Ishikawa (cell line): ENCODE measurements around the gene NTN5.

ENCODE experiments used
- CEBPB ChIP-seq: IDR thresholded peaks from 2 replicates; pipeline ENCODE4 v1.6.1; 2012
- CREB1 ChIP-seq: IDR thresholded peaks from 2 replicates; pipeline ENCODE4 v1.6.1; 2012; ENCODE audit warnings: low read depth
- EGR1 ChIP-seq: IDR thresholded peaks from 2 replicates; pipeline ENCODE4 v1.6.1; 2012
- EP300 ChIP-seq: IDR thresholded peaks from 2 replicates; pipeline ENCODE4 v1.6.1; 2012; ENCODE audit warnings: borderline replicate concordance
- FOXM1 ChIP-seq: IDR thresholded peaks from 2 replicates; pipeline ENCODE4 v1.6.1; 2012; ENCODE audit warnings: low read depth, borderline replicate concordance
- NFIC ChIP-seq: IDR thresholded peaks from 2 replicates; pipeline ENCODE4 v1.6.1; 2012
- RAD21 ChIP-seq: IDR thresholded peaks from 2 replicates; pipeline ENCODE4 v1.6.1; 2012; ENCODE audit warnings: low read depth
- TAF1 ChIP-seq: IDR thresholded peaks from 2 replicates; pipeline ENCODE4 v1.6.1; 2012; ENCODE audit warnings: low read depth, mild to moderate bottlenecking
- TCF12 ChIP-seq: IDR thresholded peaks from 2 replicates; pipeline ENCODE4 v1.6.1; 2012; ENCODE audit warnings: low read depth
- TEAD4 ChIP-seq: IDR thresholded peaks from 2 replicates; pipeline ENCODE4 v1.6.1; 2012
- YY1 ChIP-seq: IDR thresholded peaks from 2 replicates; pipeline ENCODE4 v1.6.1; 2012; ENCODE audit warnings: low read depth
- ZBTB7A ChIP-seq: IDR thresholded peaks from 2 replicates; pipeline ENCODE4 v1.6.1; 2012; ENCODE audit warnings: low read depth
- TF ChIP-seq, protein P1 (sequence below): IDR thresholded peaks from 2 replicates; pipeline ENCODE4 v1.6.1; 2012
- TF ChIP-seq, protein P2 (sequence below): IDR thresholded peaks from 2 replicates; pipeline ENCODE4 v1.6.1; 2012; ENCODE audit warnings: low read depth, mild to moderate bottlenecking
- TF ChIP-seq, protein P3 (sequence below): IDR thresholded peaks from 2 replicates; pipeline ENCODE4 v1.6.1; 2012

The NTN5 gene

DNA sequence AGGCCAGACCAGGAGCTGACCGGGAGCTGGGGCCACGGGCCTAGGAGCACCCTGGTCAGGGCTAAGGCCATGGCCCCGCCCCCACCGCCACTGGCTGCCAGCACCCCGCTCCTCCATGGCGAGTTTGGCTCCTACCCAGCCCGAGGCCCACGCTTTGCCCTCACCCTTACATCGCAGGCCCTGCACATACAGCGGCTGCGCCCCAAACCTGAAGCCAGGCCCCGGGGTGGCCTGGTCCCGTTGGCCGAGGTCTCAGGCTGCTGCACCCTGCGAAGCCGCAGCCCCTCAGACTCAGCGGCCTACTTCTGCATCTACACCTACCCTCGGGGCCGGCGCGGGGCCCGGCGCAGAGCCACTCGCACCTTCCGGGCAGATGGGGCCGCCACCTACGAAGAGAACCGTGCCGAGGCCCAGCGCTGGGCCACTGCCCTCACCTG, 46.9 kb downstream of the NTN5 start:
- TF ChIP-seq NFIC = no peak
- TF ChIP-seq YY1 = no peak
- TF ChIP-seq EGR1 = no peak
- TF ChIP-seq TAF1 = no peak
- TF ChIP-seq, protein P1, sequence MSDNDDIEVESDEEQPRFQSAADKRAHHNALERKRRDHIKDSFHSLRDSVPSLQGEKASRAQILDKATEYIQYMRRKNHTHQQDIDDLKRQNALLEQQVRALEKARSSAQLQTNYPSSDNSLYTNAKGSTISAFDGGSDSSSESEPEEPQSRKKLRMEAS = no peak
- TF ChIP-seq ZBTB7A = no peak
- TF ChIP-seq FOXM1 = no peak
- TF ChIP-seq, protein P2, sequence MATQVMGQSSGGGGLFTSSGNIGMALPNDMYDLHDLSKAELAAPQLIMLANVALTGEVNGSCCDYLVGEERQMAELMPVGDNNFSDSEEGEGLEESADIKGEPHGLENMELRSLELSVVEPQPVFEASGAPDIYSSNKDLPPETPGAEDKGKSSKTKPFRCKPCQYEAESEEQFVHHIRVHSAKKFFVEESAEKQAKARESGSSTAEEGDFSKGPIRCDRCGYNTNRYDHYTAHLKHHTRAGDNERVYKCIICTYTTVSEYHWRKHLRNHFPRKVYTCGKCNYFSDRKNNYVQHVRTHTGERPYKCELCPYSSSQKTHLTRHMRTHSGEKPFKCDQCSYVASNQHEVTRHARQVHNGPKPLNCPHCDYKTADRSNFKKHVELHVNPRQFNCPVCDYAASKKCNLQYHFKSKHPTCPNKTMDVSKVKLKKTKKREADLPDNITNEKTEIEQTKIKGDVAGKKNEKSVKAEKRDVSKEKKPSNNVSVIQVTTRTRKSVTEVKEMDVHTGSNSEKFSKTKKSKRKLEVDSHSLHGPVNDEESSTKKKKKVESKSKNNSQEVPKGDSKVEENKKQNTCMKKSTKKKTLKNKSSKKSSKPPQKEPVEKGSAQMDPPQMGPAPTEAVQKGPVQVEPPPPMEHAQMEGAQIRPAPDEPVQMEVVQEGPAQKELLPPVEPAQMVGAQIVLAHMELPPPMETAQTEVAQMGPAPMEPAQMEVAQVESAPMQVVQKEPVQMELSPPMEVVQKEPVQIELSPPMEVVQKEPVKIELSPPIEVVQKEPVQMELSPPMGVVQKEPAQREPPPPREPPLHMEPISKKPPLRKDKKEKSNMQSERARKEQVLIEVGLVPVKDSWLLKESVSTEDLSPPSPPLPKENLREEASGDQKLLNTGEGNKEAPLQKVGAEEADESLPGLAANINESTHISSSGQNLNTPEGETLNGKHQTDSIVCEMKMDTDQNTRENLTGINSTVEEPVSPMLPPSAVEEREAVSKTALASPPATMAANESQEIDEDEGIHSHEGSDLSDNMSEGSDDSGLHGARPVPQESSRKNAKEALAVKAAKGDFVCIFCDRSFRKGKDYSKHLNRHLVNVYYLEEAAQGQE = no peak
- TF ChIP-seq TEAD4 = no peak
- TF ChIP-seq CEBPB = no peak
- no peak for TF ChIP-seq CREB1
- TF ChIP-seq EP300 = no peak
- TF ChIP-seq, protein P3, sequence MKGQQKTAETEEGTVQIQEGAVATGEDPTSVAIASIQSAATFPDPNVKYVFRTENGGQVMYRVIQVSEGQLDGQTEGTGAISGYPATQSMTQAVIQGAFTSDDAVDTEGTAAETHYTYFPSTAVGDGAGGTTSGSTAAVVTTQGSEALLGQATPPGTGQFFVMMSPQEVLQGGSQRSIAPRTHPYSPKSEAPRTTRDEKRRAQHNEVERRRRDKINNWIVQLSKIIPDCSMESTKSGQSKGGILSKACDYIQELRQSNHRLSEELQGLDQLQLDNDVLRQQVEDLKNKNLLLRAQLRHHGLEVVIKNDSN = no peak
- TF ChIP-seq TCF12 = no peak
- no peak for TF ChIP-seq RAD21

DNA sequence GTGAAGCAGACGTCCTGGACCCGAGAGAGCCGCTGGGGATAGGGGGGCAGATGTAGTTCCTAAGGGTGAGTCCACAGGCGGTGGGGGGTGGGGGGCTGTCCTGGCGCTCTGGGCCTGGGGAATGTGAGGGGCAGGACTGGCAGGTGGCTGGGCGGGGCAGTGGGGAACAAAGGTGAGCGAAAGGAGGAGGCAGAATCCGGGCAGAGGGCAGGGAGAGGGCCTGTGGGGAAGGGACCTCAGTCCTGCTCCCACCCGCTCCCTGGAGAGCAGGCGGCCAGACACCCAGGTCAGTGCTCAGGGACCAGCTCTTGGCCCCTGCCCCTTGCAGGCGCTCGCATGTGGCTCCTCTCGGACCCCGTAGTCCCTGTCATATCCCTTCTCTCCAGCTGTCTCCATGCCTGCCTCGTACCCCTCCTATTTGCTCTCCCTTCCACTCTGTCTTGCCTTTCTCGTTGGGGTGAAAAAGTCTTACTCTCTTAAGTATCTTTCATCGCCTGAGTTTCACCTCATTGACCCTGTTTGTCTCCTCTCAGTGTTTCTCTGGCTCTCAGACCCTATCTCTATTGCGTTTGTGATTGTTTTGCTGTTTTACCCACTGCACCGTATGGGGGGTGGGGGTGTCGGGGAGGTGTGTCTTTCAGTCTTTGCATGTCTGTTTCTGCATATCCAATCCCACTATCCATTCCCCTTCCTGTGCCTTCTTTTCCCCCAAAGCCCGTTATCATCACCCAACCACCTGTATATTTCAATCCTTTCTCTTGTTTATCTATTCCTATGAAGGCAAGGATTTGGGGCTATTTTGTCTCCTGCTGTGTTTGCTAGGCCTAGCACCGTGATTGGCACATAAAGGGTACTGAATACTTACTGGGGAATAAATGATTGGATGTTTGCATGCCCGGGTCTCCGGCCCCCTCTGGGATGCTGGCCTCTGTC, 47.8 kb downstream of the NTN5 start:
- TF ChIP-seq ZBTB7A = no peak
- TF ChIP-seq, protein P3 = no peak
- TF ChIP-seq CREB1 = no peak
- no peak for TF ChIP-seq CEBPB
- no peak for TF ChIP-seq TCF12
- TF ChIP-seq, protein P1 = no peak
- no peak for TF ChIP-seq TEAD4
- TF ChIP-seq EP300 = no peak
- TF ChIP-seq, protein P2 = no peak
- no peak for TF ChIP-seq RAD21
- TF ChIP-seq TAF1 = no peak
- TF ChIP-seq FOXM1 = no peak
- no peak for TF ChIP-seq YY1
- TF ChIP-seq EGR1 = no peak
- no peak for TF ChIP-seq NFIC

DNA sequence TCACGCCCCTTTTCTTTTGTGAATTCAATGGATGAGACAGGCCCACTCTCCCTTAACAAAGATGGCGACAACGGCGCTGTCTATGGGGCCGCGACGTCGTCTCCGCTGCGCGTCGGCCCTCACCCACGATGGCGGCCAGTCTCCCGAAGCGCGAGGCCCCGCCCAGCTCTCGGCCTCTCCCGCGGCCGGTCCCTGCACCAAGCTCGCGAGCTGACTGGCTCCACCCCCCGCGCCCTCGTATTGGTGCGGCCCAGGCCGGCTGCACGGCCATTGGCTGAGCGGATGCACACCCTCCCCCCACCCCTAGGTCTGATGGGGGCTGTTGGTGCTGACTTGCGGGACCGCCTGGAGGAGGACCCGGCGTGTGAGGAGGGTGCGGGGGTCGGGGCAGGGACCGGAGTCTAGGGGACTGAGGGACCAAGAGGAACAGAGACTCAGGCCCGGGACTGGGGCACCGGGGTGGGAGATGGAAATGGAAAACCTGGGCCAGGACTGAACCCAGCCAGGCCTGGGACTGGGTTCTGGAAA, 48.7 kb downstream of the NTN5 start:
- peak; percentile 37; the same call in 1 of the 2 replicates for TF ChIP-seq CREB1
- no peak for TF ChIP-seq CEBPB
- TF ChIP-seq ZBTB7A = peak; percentile 68; the same call in 1 of the 2 replicates
- peak; percentile 91 for TF ChIP-seq EGR1
- TF ChIP-seq, protein P2 = no peak
- TF ChIP-seq YY1 = peak; percentile 100
- TF ChIP-seq RAD21 = no peak
- TF ChIP-seq NFIC = no peak
- TF ChIP-seq TCF12 = no peak
- no peak for TF ChIP-seq TAF1
- TF ChIP-seq EP300 = no peak
- TF ChIP-seq, protein P1 = peak; percentile 68
- TF ChIP-seq TEAD4 = no peak
- TF ChIP-seq, protein P3 = no peak
- no peak for TF ChIP-seq FOXM1
